Lower lobe of right lung (tissue), 2 donors: ENCODE results near the gene PPP2R3B. TPM values are rescaled to one million over a fixed set of nuclear protein-coding genes. Genes with fewer than 3 reads are reported as not detected.
"Not testable (repeated sequence)": the region's sequence is repeated elsewhere in the genome, so short reads cannot be mapped to it uniquely, and the experiment has no call there.

ENCODE experiments used
- ATAC-seq, 2 donors: fragments of 200-7000 bp; cut with Tn5 transposase; one replicate each; pipeline ENCODE4 v1.9.1; 2020 to 2022; ENCODE audit warnings: mild to moderate bottlenecking in 2 of 2, moderate library complexity in 2 of 2
- DNase-seq: peaks from one replicate; pipeline ENCODE4 v3.0.0-alpha.2; 2020
- H3K27ac ChIP-seq: fragments of 200-600 bp; one replicate; pipeline ENCODE4 v1.8.0; 2022
- H3K27me3 ChIP-seq: fragments of 200-600 bp; one replicate; pipeline ENCODE4 v1.8.0; 2022; ENCODE audit warnings: low read depth
- H3K36me3 ChIP-seq: fragments of 200-600 bp; one replicate; pipeline ENCODE4 v1.8.0; 2022; ENCODE audit warnings: mild to moderate bottlenecking
- H3K4me1 ChIP-seq: fragments of 200-600 bp; one replicate; pipeline ENCODE4 v1.8.0; 2022
- H3K4me3 ChIP-seq: fragments of 200-600 bp; one replicate; pipeline ENCODE4 v1.8.0; 2022; ENCODE audit warnings: mild to moderate bottlenecking
- H3K9me3 ChIP-seq: fragments of 200-600 bp; one replicate; pipeline ENCODE4 v1.8.0; 2022
- CTCF ChIP-seq: fragments of 200-600 bp; IDR thresholded peaks from one replicate; pipeline ENCODE4 v1.8.0; 2022; ENCODE audit warnings: antibody characterized with exemption, mild to moderate bottlenecking
- intact Hi-C: fragments of 100-400 bp; cut with DNase I; formaldehyde crosslinking; loops from one replicate; pipeline ENCODE4 v1.11.0; 2022
- total RNA-seq: library from RNA; stranded (reverse); fragmentation: NEBNext Ultra II Directional; extraction: Animal tissue kit (Norgen Biotek cat#: 25700); gene quantifications from one replicate; pipeline ENCODE4 v1.2.1, GENCODE V29; 2021
- donor health status: DM: no; HTN: yes; CAD: no; lungs with severe emphysema.

PPP2R3B gene
- total RNA-seq, 1 donor from 2014 or later: 11.2 TPM

DNA sequence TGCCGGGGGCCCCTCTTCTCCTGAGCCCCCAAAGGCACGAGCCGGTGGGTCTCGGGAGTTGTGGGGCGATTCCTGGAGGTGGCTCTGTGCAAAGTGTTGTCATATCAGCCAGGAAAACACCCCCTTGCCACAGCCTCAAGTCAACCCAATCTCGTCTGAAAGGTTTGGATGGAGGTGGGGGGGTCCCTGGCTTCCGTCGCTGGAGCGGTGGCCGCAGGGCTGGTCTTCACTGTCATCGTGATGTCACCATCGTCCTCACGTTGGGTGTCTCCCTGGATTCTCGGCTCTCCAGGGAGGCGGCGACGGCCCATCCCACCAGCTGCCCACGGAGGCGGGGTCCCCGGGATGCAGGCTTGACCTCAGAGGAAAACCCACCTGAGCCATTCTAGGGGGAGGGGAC, 38.3 kb upstream of the PPP2R3B start:
- intact Hi-C loops: no loop called here
- TF ChIP-seq CTCF: no peak
- Histone ChIP-seq H3K27ac (no peak overlapping the region), H3K9me3 (no peaks in the 10 kb centered on the region), H3K4me3 (no peak overlapping the region), H3K27me3 (peaks cover 14% of the 10 kb centered on the region), H3K36me3 (no peaks in the 10 kb centered on the region), H3K4me1 (peaks cover 4% of the 10 kb centered on the region)
- ATAC-seq (no peak), DNase-seq (peak; percentile 39)

GRCh38 chrX:421646-422391, 35.1 kb upstream of the PPP2R3B start:
- no peaks in the 10 kb centered on the region for H3K4me1 ChIP-seq
- TF ChIP-seq CTCF: no peak
- H3K27me3 ChIP-seq: no peaks in the 10 kb centered on the region
- peak; percentile 30 for DNase-seq
- intact Hi-C loops: no loop called here
- no peak overlapping the region for H3K4me3 ChIP-seq
- ATAC-seq: no peak
- no peaks in the 10 kb centered on the region for H3K9me3 ChIP-seq
- H3K27ac ChIP-seq: no peak overlapping the region
- H3K36me3 ChIP-seq: no peaks in the 10 kb centered on the region

GRCh38 chrX:420496-421223, 34.0 kb upstream of the PPP2R3B start:
- Histone ChIP-seq H3K9me3 (no peaks in the 10 kb centered on the region), H3K4me3 (no peak overlapping the region), H3K27me3 (no peaks in the 10 kb centered on the region), H3K36me3 (no peaks in the 10 kb centered on the region), H3K4me1 (no peaks in the 10 kb centered on the region), H3K27ac (no peak overlapping the region)
- intact Hi-C loops: no loop called here
- no peak for ATAC-seq
- no peak for TF ChIP-seq CTCF
- DNase-seq: peak; percentile 32

- no peaks in the 10 kb centered on the region for H3K36me3 ChIP-seq
- H3K27ac ChIP-seq: no peak overlapping the region
- intact Hi-C loops: no loop called here
- TF ChIP-seq CTCF: no peak
- ATAC-seq: no peak
- H3K4me1 ChIP-seq: no peaks in the 10 kb centered on the region
- no peaks in the 10 kb centered on the region for H3K9me3 ChIP-seq
- peak; percentile 39 for DNase-seq
- no peaks in the 10 kb centered on the region for H3K27me3 ChIP-seq
- H3K4me3 ChIP-seq: no peak overlapping the region
These were observed 32.4 kb upstream of the PPP2R3B start for GRCh38 chrX:418927-419729.

GRCh38 chrX:415498-415897, 28.8 kb upstream of the PPP2R3B start:
- H3K4me1 ChIP-seq, intact Hi-C loops, H3K36me3 ChIP-seq, H3K27me3 ChIP-seq, H3K27ac ChIP-seq, H3K9me3 ChIP-seq, H3K4me3 ChIP-seq, ATAC-seq: not testable (repeated sequence)
- peak; percentile 9 for DNase-seq
